Cardiac septum (tissue), 1 donor: ENCODE measurements around the gene MUC5B. TPM values are rescaled to one million over a fixed set of nuclear protein-coding genes. Genes with fewer than 3 reads are reported as not detected.

Source experiments
- DNase-seq: peaks from one replicate; pipeline ENCODE4 v3.0.0-alpha.2; 2020; ENCODE audit warnings: low spot score
- intact Hi-C: fragments of 100-400 bp; cut with DNase I; formaldehyde crosslinking; loops from one replicate; pipeline ENCODE4 v1.14.0; 2022
- total RNA-seq: library from RNA; stranded (reverse); fragmentation: NEBNext Ultra II Directional; extraction: Animal tissue kit (Norgen Biotek cat#: 25700); gene quantifications from one replicate; pipeline ENCODE4 v1.2.1, GENCODE V29; 2021
- donor health status: DM: no; HTN: no; CAD: no.

MUC5B gene
- total RNA-seq, 1 donor from 2014 or later: not detected

DNA sequence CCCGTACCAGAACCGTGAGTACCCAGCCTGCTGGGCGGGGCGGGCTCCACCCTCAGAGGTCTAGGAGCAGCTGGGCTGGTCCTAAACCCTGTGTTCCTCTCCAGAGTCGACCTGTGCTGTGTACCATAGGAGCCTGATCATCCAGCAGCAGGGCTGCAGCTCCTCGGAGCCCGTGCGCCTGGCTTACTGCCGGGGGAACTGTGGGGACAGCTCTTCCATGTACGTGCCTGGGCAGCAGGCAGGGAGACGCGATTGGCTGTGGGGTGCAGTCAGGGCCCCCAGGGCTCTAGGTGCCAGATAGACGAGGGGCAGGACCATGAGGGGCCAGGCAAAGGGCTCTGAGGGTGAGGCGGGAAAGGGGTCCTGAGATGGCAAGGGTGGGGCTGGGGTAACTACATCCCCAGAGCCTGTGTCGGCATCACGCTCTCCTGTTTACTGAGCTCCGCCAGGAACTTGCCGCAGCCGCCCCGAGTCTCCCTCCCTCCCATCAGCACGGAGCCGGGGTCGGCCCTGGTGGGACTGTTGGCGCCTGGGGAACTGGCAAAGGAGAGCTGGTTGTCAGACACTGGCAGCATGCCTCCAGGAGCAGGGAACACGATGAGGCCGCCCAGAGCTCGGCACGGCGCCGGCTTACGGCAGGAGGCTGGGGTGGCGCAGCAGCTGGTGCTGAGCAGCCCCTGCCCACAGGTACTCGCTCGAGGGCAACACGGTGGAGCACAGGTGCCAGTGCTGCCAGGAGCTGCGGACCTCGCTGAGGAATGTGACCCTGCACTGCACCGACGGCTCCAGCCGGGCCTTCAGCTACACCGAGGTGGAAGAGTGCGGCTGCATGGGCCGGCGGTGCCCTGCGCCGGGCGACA, 22.9 kb upstream of the MUC5B start:
- DNase-seq: peak; percentile 65
- intact Hi-C loops: loop anchor here (5.0 kb wide), 1 partner anchor 317 kb away; no protein-coding TSS in a partner anchor

GRCh38 chr11:1200611-1201191, 22.2 kb upstream of the MUC5B start:
- intact Hi-C loops: loop anchor here (5.0 kb wide), 1 partner anchor 317 kb away; no protein-coding TSS in a partner anchor
- DNase-seq: peak; percentile 74

- intact Hi-C loops: loop anchor here (5.0 kb wide), 1 partner anchor 316 kb away; no protein-coding TSS in a partner anchor
- no peak for DNase-seq
Measured at GRCh38 chr11:1201395-1202153, 21.3 kb upstream of the MUC5B start.

DNA sequence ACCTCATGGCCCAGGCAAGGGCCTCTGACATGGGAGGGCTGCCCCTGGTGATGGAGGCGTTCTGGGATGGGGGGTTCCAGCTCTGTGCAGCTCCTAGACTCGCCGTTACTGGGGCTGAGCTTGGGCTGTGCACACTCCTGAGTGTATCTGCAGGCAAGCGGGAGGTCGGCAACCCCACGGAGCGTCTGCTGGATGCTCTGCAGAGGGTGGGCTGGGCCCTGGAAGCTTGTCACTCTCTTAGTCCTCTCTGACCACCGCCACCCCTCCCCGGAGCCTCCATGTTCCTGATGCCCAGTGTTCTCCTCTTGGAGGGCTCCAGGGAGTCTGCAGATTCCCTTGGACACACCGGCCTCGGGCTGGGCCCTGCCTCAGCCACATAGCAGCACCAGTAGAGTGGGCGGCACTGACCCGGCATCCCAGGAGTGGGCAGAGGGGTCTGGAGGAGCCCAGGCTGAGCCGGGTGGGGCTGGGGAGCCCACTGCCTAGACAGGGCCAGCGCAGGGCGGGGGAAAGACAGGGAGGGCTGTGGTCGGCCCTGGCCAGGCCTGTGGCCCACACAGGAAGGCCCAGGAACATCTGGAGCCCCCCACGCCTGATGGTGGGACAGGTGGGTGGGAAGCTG, 20.6 kb upstream of the MUC5B start:
- intact Hi-C loops: loop anchor here (5.0 kb wide), 1 partner anchor 315 kb away; no protein-coding TSS in a partner anchor
- peak; percentile 67 for DNase-seq

DNA sequence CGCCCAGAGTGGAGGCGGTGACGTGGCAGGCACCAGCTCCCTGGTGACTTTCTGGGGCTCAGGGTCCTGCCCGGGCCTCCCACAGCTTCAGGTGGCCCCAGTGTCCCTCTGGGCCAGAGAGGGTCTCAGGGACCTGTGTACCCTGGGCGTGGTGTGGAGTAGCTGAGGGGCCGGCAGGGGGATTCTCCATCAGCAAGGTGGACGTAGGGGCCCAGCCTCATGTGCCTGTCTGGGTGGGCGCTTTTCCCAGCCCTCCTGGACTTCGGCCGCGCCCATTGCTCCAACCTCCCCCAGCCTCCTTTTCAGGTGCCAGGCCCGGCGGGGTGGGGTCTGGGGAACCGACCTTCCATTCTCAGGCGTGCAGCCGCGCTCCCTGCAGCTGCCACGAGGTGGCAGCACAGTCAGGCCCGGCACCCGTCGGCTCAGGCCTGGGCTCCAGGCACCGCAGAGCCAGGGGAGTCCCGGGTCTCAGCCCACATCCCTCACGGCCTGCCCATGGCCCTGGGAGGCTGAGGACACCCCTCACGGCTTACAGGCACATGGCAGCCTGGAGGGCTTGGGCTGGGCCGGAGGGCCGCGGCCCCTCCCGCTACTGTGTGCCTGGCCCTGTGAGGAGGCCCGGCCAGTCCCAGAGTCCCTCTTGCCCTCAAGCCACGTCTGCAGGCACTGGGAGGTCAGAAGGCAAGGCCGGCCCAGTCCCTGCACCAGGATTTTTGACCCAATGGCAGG, 19.9 kb upstream of the MUC5B start:
- intact Hi-C loops: loop anchor here (5.0 kb wide), 1 partner anchor 314 kb away; no protein-coding TSS in a partner anchor
- peak; percentile 77 for DNase-seq

DNA sequence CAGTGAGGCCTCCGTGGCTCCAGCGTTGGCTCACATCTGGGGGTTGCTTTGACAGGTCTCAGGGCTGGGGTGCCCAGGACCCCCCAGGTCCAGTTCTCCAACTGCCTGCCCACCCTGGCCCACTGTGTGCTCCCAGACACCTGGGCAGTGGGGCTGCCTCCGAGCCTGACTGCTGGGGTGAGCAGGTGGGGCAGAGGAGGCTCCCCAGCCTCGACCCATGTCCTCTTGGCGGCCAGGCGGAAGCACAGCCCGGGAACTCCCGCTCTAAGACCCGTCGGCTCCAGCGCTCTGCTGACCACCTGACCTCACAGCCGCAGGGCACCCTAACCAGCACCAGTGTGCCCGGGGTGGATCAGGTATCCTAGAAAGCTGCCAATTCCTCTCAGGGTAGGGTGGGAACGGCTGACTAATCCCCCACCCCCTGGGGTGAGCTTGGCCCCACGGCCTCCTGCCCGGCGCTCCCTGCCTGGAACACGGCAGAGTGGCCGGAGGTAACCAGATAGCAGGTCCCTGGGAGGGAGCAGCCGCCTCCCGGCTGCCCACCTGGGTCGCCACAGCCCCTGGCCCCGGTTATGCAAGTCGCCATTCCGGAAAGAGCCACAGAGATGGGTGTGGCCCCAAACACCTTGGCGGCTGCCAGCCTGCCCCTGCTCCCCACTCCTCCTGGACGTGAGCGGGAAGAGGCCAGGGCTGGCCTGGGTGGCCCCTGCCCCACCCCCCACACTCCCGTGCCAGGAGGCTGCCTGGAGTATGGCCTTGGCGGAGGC, 19.2 kb upstream of the MUC5B start:
- DNase-seq: peak; percentile 73
- intact Hi-C loops: loop anchor here (5.0 kb wide), 1 partner anchor 314 kb away; no protein-coding TSS in a partner anchor

GRCh38 chr11:1204381-1205101, 18.3 kb upstream of the MUC5B start:
- DNase-seq: peak; percentile 68
- intact Hi-C loops: loop anchor here (5.0 kb wide), 1 partner anchor 313 kb away; no protein-coding TSS in a partner anchor

- intact Hi-C loops: no loop called here
- DNase-seq: peak; percentile 70
Measured at GRCh38 chr11:1205121-1205986, 17.5 kb upstream of the MUC5B start.

DNA sequence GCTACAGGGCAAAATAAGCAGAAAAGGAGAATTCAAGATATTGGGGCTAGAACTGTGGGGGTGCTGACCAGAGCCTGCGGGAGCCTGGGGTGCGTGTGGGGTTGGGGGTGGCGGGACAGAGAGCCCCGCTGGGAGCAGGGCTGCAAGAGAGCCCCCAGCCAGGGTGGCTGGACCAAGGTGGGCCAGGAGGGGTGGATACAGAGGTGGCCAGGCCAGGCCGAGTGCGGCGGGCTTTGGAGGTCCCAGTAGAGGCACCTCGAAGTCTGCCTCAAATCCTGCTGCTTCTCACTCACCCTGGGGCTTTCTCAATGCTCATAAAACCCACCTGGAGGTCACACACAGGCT, 16.9 kb upstream of the MUC5B start:
- intact Hi-C loops: no loop called here
- DNase-seq: no peak

DNA sequence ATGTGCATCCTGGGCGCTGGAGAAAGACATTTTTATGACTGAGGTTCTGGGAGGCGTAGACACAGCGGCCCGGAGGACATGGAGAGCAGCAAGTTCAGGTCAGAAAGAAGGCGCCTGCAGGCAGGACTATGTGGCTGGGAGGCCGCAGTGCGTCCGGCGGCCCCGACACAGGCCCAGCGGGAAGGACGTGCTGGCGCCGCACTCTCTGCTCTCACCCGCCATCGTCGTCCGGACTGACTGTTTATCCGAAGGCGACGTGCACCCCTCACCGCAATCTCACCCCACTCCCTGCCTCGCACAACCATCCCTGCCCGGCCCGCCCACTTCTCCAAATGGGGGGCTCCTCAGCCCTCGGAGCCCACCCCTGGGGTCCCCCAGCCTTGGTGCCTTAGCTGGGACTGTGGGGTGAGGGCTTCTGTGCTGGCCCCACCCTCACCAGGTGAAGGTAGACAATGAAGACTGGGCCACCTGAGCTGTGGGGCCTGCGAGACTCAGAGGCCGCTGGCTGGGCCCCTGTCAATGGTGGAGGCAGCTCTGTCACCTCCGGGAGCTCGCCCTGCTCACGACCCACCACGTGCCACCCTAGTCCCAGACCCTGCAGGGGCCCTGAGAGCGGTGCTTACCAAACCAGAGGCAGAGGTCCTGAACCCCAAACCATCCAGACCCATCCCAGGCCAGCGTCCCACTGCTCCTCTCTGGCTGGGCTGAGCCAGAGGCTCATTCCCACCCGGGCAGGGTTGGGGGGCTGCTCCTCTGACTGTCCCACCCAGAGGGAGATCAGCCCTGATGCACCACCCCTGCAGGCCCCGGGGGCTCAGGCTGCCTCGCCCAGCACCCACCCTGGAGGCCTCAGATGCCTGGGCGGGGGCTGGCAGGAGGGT, 16.2 kb upstream of the MUC5B start:
- peak; percentile 67 for DNase-seq
- intact Hi-C loops: no loop called here

GRCh38 chr11:1207401-1208143, 15.3 kb upstream of the MUC5B start:
- intact Hi-C loops: no loop called here
- DNase-seq: peak; percentile 72

- DNase-seq: no peak
- intact Hi-C loops: no loop called here
Measured at GRCh38 chr11:1208144-1208393, 14.8 kb upstream of the MUC5B start.

DNA sequence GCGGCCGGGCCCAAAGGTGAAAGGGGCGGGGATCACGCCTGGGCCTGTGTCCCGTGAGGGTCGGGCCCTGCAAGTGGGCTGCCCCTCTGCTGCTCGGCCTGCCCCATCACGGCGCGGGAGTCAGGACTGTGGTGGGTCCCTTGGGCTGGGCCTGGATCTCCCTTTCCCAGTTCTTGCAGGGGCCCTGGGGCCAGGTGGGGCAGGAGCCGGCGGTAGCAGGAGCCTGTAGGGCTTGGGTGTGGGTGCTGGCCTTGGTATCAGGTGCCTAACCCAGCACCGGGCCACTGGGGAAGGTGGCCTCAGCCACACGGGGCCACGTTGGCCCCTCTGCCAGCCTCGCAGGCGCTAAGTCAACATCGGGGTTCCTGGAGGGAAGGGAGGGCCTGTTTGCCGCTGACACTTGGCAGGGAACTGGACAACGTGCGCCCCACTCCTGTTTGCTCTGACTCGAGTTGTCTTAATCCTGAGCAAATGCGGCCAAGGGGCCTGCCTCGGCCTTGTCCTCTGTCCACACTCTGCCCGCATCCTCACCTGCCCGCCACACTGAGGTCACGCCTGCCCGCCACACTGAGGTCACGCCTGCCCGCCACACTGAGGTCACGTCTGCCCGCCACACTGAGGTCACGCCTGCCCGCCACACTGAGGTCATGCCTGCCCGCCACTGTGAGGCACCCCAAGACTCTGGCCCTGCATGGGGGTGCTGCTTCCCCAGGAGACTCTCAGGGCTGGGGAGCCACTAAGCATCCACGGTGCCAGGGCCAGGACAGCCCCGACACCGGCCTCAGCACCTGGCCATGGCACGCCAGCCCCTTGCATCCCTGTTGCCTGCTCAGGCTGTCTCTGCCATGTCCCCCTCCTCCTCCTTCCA, 14.2 kb upstream of the MUC5B start:
- DNase-seq: peak; percentile 55
- intact Hi-C loops: no loop called here

GRCh38 chr11:1209371-1210057, 13.4 kb upstream of the MUC5B start:
- intact Hi-C loops: no loop called here

More at GRCh38 chr11:1209371-1210057, 13.4 kb upstream of the MUC5B start:
- DNase-seq: peak; percentile 43
